CD4-positive, alpha-beta memory T cell (primary cell): ENCODE results near the gene ASPRV1. TPM values are rescaled to one million over a fixed set of nuclear protein-coding genes. Genes with fewer than 3 reads are reported as not detected.

Source experiments
- CTCF ChIA-PET: fragments of 350-600 bp; sonication (Branson Sonifier 250); formaldehyde crosslinking; loops from one replicate; lab custom pipeline; 2021; ENCODE audit warnings: inconsistent platforms; ENCODE audit not compliant: partially characterized antibody; lab: Charles Lee
- POLR2A ChIA-PET: fragments of 350-600 bp; sonication (Branson Sonifier 250); formaldehyde crosslinking; loops from one replicate; lab custom pipeline; 2021; ENCODE audit not compliant: partially characterized antibody; lab: Charles Lee
- DNase-seq, 5 donors: peaks; one replicate each; pipeline versions ENCODE4 v3.0.0 to v3.0.0-alpha.2; 2020 to 2022; ENCODE audit warnings: mixed read lengths in 1 of 5
- H3K27ac ChIP-seq: one replicate; pipeline ENCODE4 v1.7.0; 2013; ENCODE audit warnings: low read depth, low read length
- H3K27me3 ChIP-seq: 2 replicates; pipeline ENCODE4 v1.7.0; 2013; ENCODE audit warnings: mild to moderate bottlenecking, low read length, moderate library complexity; ENCODE audit not compliant: insufficient read depth
- H3K36me3 ChIP-seq: 2 replicates; pipeline ENCODE4 v1.7.0; 2013; ENCODE audit warnings: mild to moderate bottlenecking, low read length, moderate library complexity; ENCODE audit not compliant: insufficient read depth
- H3K4me1 ChIP-seq: 2 replicates; pipeline ENCODE4 v1.7.0; 2013; ENCODE audit warnings: mild to moderate bottlenecking, low read length, moderate library complexity; ENCODE audit not compliant: insufficient read depth
- H3K4me3 ChIP-seq, 2 donors: one replicate each; pipeline ENCODE4 v1.7.0; 2013; ENCODE audit warnings: low read length in 2 of 2, mild to moderate bottlenecking in 1 of 2
- H3K9me3 ChIP-seq, 2 donors: one replicate each; pipeline ENCODE4 v1.7.0; 2013; ENCODE audit warnings: low read length in 2 of 2, control low read depth in 1 of 2; ENCODE audit not compliant: control insufficient read depth in 1 of 2
- H3K27ac Mint-ChIP-seq, 7 donors: one replicate each; pipeline ENCODE4 v1.8.0; 2020 to 2021; ENCODE audit warnings: mixed read lengths in 7 of 7, mild to moderate bottlenecking in 6 of 7, inconsistent platforms in 3 of 7, moderate library complexity in 3 of 7
- H3K27me3 Mint-ChIP-seq, 2 donors: one replicate each; pipeline ENCODE4 v1.8.0; 2020 to 2021; ENCODE audit warnings: mixed read lengths in 2 of 2
- H3K36me3 Mint-ChIP-seq, 2 donors: one replicate each; pipeline ENCODE4 v1.8.0; 2020 to 2021; ENCODE audit warnings: mixed read lengths in 2 of 2, inconsistent platforms in 1 of 2, mild to moderate bottlenecking in 1 of 2
- H3K4me1 Mint-ChIP-seq, 4 donors: one replicate each; pipeline ENCODE4 v1.8.0; 2020 to 2021; ENCODE audit warnings: mixed read lengths in 4 of 4, mild to moderate bottlenecking in 1 of 4
- H3K4me3 Mint-ChIP-seq, 8 donors: one replicate each; pipeline ENCODE4 v1.8.0; 2020 to 2021; ENCODE audit warnings: mixed read lengths in 8 of 8, mild to moderate bottlenecking in 7 of 8, moderate library complexity in 6 of 8, inconsistent platforms in 3 of 8
- H3K9me3 Mint-ChIP-seq, 8 donors: one replicate each; pipeline ENCODE4 v1.8.0; 2020 to 2021; ENCODE audit warnings: mixed read lengths in 8 of 8, mild to moderate bottlenecking in 5 of 8, inconsistent platforms in 3 of 8, moderate library complexity in 1 of 8
- intact Hi-C: fragments of 100-400 bp; cut with micrococcal nuclease; formaldehyde crosslinking; loops from one replicate; pipeline ENCODE4 v1.15.1; 2023
- polyA plus RNA-seq, 2 donors: library from polyadenylated mRNA; unstranded; fragments of 300-500 nt; fragmentation: Illumina TruSeq; gene quantifications; one replicate each; pipeline ENCODE4 v1.2.3, GENCODE V29; 2021
- total RNA-seq, 2 experiments: library from RNA; stranded (reverse); gene quantifications; one replicate each; pipeline ENCODE4 v1.2.3, GENCODE V29; 2021

ASPRV1 gene
- total and polyA plus RNA-seq, 4 experiments from 2014 or later, result 1.1 to 2.3 (median 1.6) TPM

DNA sequence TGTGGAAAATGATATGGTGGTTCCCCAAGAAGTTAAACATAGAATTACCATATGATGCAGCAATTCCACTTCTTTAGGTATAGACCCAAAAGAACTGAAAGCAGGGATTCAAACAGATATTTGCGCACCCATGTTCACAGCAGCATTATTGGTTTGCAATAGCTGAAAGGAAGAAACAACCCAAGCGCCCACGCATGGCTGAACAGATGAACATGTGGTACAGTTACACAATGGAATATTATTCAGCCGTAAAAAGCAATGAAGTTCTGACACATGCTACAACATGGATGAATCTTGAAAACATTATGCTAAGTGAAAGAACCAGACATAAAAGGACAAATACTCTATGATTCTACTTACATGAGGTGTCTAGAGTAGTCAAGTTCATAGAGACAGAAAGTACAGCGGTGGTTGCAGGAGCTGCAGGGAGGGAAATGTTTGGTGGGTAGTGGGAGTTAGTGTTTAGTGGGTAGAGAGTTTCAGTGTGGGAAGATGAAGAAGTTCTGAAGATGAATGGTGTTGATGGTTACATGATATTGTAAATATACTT, 26.7 kb upstream of the ASPRV1 start:
- H3K4me3 Mint-ChIP-seq, result no peak overlapping the region
- CTCF ChIA-PET, result no interaction called here
- H3K36me3 ChIP-seq, result no peaks in the 10 kb centered on the region
- H3K4me1 Mint-ChIP-seq, result peaks cover 0 to 2% (median 0%) of the 10 kb centered on the region in 4 donors
- H3K4me3 ChIP-seq, result no peak overlapping the region
- H3K27me3 ChIP-seq, result no peaks in the 10 kb centered on the region
- peaks cover 0 to 2% of the 10 kb centered on the region in 2 donors for H3K36me3 Mint-ChIP-seq
- peak overlapping the region in 1 of 7 donors; percentile 4 for H3K27ac Mint-ChIP-seq
- no peaks in the 10 kb centered on the region for H3K27me3 Mint-ChIP-seq
- no peak overlapping the region for H3K27ac ChIP-seq
- POLR2A ChIA-PET, result no interaction called here
- no peaks in the 10 kb centered on the region for H3K4me1 ChIP-seq
- H3K9me3 ChIP-seq, result no peaks in the 10 kb centered on the region
- DNase-seq, result no peak
- intact Hi-C loops, result no loop called here
- peaks cover 0 to 2% (median 0%) of the 10 kb centered on the region in 8 donors for H3K9me3 Mint-ChIP-seq

DNA sequence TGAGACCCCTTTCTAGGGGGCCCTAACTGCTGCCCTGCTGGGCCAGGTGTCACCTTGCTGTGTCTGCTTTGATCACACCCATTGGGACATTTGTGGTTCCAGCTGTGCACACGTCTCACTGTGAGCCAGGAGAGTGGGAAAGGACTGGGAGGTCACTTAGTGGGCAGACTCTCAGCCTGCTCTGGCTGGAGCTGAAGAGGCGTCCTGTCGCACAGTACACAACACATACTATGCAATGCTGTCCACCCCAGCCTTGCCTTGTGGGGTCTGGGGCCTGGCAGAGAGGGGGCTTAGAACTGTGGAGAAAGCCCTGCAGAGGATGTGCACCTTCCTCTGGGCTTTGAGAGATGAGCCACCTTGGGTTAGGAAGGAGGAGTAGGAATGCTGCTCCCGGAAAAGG, 25.3 kb upstream of the ASPRV1 start:
- peaks cover 0 to 4% of the 10 kb centered on the region in 2 donors for H3K36me3 Mint-ChIP-seq
- Histone ChIP-seq H3K27ac (no peak overlapping the region), H3K27me3 (no peaks in the 10 kb centered on the region), H3K9me3 (no peaks in the 10 kb centered on the region), H3K36me3 (no peaks in the 10 kb centered on the region), H3K4me1 (no peaks in the 10 kb centered on the region), H3K4me3 (no peak overlapping the region)
- DNase-seq, result no peak
- peak overlapping the region in 1 of 7 donors; percentile 13 for H3K27ac Mint-ChIP-seq
- CTCF ChIA-PET, result no interaction called here
- intact Hi-C loops, result no loop called here
- H3K4me1 Mint-ChIP-seq, result peaks cover 0 to 2% (median 0%) of the 10 kb centered on the region in 4 donors
- peaks cover 0 to 2% (median 0%) of the 10 kb centered on the region in 8 donors for H3K9me3 Mint-ChIP-seq
- no peak overlapping the region for H3K4me3 Mint-ChIP-seq
- H3K27me3 Mint-ChIP-seq, result no peaks in the 10 kb centered on the region
- POLR2A ChIA-PET, result no interaction called here

DNA sequence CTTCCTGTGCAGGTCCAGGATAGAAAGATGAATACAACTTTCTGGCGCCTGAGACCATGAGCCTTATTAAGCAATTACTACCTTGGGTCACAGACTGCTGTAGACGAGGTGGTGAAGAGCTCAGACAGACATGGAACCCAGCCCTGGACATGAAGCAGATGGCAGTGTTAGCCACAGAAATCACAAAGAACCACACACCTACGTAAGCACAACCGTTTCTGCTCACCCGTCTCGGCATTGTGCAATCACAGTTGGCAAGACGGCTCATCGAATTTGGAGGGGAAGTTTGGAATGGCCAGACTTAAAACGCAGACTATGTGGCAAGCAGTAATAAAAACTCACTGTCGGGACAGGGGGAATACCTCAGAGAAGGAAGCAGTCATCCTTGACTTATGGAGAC, 24.3 kb upstream of the ASPRV1 start:
- Mint-ChIP-seq H3K27me3 (no peaks in the 10 kb centered on the region), H3K4me3 (no peak overlapping the region), H3K4me1 (peaks cover 0 to 2% (median 0%) of the 10 kb centered on the region in 4 donors), H3K9me3 (peaks cover 0 to 2% (median 0%) of the 10 kb centered on the region in 8 donors), H3K27ac (no peak overlapping the region), H3K36me3 (peaks cover 0 to 4% of the 10 kb centered on the region in 2 donors)
- no peaks in the 10 kb centered on the region for H3K4me1 ChIP-seq
- no peak overlapping the region for H3K27ac ChIP-seq
- H3K27me3 ChIP-seq, result no peaks in the 10 kb centered on the region
- no peak overlapping the region for H3K4me3 ChIP-seq
- ChIA-PET POLR2A (no interaction called here), CTCF (no interaction called here)
- no peaks in the 10 kb centered on the region for H3K9me3 ChIP-seq
- intact Hi-C loops, result no loop called here
- no peak for DNase-seq
- no peaks in the 10 kb centered on the region for H3K36me3 ChIP-seq

DNA sequence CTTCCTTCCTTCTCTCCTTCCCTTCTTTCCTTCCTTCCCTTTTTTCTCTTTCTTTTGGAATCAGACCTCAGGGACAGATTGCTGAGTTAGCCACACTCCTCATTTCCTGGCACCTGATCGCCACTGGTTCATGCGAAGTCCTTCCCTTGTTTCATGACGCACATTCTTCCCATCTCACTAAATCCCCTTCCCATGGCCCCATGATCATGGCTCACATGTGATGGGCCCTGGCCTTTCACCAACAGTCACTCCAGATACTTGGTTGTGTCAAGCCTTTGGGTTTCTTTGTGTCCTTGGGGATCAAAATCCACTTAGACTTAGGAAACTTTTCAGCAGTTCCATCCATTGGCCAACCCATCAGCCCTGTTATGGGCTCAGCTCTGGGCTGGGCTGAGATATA, 23.8 kb upstream of the ASPRV1 start:
- H3K4me1 ChIP-seq, result no peaks in the 10 kb centered on the region
- peaks cover 0 to 2% (median 0%) of the 10 kb centered on the region in 4 donors for H3K4me1 Mint-ChIP-seq
- no peak overlapping the region for H3K27ac ChIP-seq
- H3K4me3 Mint-ChIP-seq, result no peak overlapping the region
- ChIA-PET CTCF (no interaction called here), POLR2A (no interaction called here)
- intact Hi-C loops, result no loop called here
- no peaks in the 10 kb centered on the region for H3K36me3 ChIP-seq
- no peak overlapping the region for H3K27ac Mint-ChIP-seq
- H3K27me3 ChIP-seq, result no peaks in the 10 kb centered on the region
- no peak for DNase-seq
- H3K27me3 Mint-ChIP-seq, result no peaks in the 10 kb centered on the region
- H3K36me3 Mint-ChIP-seq, result peaks cover 0 to 4% of the 10 kb centered on the region in 2 donors
- H3K9me3 ChIP-seq, result no peaks in the 10 kb centered on the region
- H3K9me3 Mint-ChIP-seq, result peaks cover 0 to 2% (median 0%) of the 10 kb centered on the region in 8 donors
- H3K4me3 ChIP-seq, result no peak overlapping the region

DNA sequence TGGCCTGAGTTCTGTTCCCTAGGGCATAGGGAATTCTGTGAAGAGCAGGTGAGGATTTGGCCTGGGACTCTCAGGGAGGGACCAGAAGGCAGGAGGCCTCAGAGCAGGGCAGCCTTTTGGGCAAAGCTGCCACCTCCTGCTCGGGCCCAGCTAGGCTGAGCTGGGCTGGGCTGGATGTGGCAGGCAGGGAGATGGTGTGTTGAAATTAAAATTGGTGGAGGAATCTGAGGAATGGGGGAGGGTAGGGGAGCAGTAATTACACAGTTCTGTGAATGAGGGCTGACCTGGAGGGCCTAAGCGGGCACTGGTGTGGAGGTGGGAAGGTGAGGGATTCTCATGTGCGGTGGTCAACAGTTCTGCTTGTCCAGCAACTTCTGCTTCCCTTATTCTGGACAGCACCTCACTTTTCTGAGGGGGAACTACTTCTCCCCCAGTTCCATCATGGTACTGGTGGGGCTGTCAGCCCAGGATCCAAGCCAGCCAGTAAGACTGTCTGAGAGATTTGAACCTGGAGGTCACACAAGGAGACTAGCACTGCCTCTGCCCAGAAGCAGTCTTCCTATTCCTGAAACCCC, 22.0 kb upstream of the ASPRV1 start:
- Mint-ChIP-seq H3K4me3 (no peak overlapping the region), H3K36me3 (peaks cover 0 to 4% of the 10 kb centered on the region in 2 donors), H3K27ac (peak overlapping the region in 1 of 7 donors; percentile 35), H3K27me3 (no peaks in the 10 kb centered on the region), H3K4me1 (peaks cover 0 to 2% (median 0%) of the 10 kb centered on the region in 4 donors), H3K9me3 (peaks cover 0 to 2% (median 0%) of the 10 kb centered on the region in 8 donors)
- no peak overlapping the region for H3K27ac ChIP-seq
- H3K9me3 ChIP-seq, result no peaks in the 10 kb centered on the region
- no peaks in the 10 kb centered on the region for H3K27me3 ChIP-seq
- ChIA-PET CTCF (no interaction called here), POLR2A (no interaction called here)
- intact Hi-C loops, result no loop called here
- H3K36me3 ChIP-seq, result no peaks in the 10 kb centered on the region
- H3K4me1 ChIP-seq, result no peaks in the 10 kb centered on the region
- no peak overlapping the region for H3K4me3 ChIP-seq
- no peak for DNase-seq

DNA sequence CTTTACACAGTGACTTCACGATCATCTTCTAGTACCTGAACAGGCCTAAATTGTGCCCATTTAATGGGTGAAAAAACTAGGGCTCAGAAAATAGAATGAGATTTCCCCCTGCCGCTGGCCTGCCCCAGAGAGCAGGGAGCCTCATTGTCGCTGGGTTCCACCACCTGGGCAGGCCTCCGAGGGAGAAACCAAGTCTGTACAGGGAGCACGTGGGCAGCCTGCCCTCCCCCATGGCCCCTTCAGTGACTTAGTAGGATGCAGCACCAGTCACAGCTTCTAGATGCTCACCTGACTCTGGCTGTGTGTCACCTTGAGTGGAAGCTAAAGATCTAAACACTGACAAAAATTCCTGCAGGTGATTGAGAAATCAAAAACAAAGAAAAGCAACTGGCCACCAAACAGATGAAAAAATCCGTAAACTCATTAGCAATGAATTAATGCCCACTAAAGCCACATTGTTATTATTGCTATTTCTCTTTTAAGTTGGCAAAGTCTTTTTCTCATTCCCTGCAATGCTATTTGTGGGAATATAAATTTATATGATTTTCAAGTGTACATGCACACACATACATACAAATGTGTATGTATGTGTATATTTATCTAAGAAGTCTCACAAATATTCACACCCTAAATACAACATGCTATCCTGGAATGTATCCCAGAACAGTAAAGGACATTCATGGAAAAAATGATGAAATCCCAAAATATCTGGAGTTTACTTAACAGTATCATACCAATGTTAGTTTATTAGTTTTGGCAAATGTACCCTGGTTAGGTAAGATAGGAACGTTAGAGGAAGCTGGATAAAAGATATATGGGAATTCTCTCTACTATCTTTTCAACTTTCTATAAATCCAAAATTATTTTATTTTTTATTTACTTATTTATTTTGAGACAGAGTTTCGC, 18.7 kb upstream of the ASPRV1 start:
- H3K27ac ChIP-seq, result no peak overlapping the region
- H3K27me3 ChIP-seq, result no peaks in the 10 kb centered on the region
- Mint-ChIP-seq H3K27me3 (no peaks in the 10 kb centered on the region), H3K4me3 (no peak overlapping the region), H3K36me3 (peaks cover 0 to 4% of the 10 kb centered on the region in 2 donors), H3K27ac (peak overlapping the region in 2 of 7 donors; percentile 34 to 35), H3K9me3 (peaks cover 0 to 2% (median 0%) of the 10 kb centered on the region in 8 donors), H3K4me1 (peaks cover 0 to 17% (median 10%) of the 10 kb centered on the region in 4 donors)
- ChIA-PET POLR2A (no interaction called here), CTCF (interaction anchor here (1.2 kb wide), 1 partner anchor 211 kb away, joined by 4 read pairs; the partner anchor contains the start of gene C2orf42)
- no peaks in the 10 kb centered on the region for H3K9me3 ChIP-seq
- no peak for DNase-seq
- no peaks in the 10 kb centered on the region for H3K4me1 ChIP-seq
- intact Hi-C loops, result no loop called here
- no peaks in the 10 kb centered on the region for H3K36me3 ChIP-seq
- H3K4me3 ChIP-seq, result no peak overlapping the region

DNA sequence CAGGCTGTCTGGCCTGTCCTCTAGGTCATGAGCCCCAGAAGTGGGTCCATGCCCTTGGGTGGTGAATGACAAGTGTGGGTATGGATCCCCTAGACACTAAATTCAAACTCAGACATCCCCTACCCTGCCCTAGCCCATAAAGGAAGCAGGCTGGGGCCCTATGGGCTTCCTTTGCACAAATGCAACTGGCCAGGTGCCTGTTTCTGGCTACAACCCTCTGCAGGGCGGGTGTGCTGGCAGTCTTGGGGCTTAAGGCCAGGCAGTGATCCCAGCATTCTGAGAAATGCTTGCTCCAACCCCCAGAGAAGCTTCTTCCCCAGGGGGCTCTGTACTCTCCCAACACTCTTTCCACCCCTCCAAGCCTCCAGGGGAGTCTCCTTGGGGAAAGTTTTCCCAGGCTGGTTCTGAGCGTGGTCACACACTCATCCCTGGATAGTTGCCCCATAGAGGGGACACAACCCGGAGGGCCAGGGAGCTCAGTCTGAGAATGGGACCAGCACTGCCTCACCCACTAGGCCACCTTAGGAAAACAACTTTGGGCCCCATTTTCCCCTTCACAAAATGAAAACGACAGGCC, 16.6 kb upstream of the ASPRV1 start:
- Histone ChIP-seq H3K9me3 (no peaks in the 10 kb centered on the region), H3K36me3 (no peaks in the 10 kb centered on the region), H3K4me3 (no peak overlapping the region), H3K27ac (no peak overlapping the region), H3K4me1 (no peaks in the 10 kb centered on the region), H3K27me3 (no peaks in the 10 kb centered on the region)
- Mint-ChIP-seq H3K27ac (no peak overlapping the region), H3K9me3 (peaks cover 0 to 1% (median 0%) of the 10 kb centered on the region in 8 donors), H3K4me1 (peaks cover 0 to 22% (median 10%) of the 10 kb centered on the region in 4 donors), H3K27me3 (no peaks in the 10 kb centered on the region), H3K4me3 (no peak overlapping the region), H3K36me3 (peaks cover 0 to under 1% of the 10 kb centered on the region in 2 donors)
- DNase-seq, result no peak
- intact Hi-C loops, result no loop called here
- ChIA-PET CTCF (no interaction called here), POLR2A (no interaction called here)
